HG03139 (cell line): ENCODE data around the gene HBA1.
"Not testable (repeated sequence)": the region's sequence is repeated elsewhere in the genome, so short reads cannot be mapped to it uniquely, and the experiment has no call there.

Experiments
- ATAC-seq: cut with Tn5 transposase; IDR thresholded peaks from one replicate; pipeline ENCODE4 v1.9.1; 2021; ENCODE audit not compliant: unreplicated experiment

The HBA1 gene

GRCh38 chr16:193441-193840 is 17.0 kb downstream of the HBA1 start:
- ATAC-seq: no peak

DNA sequence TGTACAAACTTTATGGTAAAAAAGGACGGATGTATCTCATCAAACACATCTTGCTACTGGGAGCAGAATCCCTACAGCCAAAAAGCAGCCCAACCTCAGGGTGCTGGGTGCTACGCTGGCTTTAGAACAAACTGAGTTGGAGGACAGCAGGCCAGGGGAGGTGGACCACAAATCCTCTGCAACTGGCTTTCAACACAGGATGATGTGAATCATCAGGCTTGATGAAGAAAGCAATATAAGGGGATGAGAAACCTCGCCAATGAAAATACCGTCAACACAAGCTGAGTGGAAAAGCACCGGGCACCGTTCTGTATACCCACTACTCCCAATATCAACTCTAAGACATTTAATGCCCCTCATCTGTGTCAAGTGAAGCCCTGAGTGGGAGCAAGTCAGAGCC is 18.0 kb downstream of the HBA1 start:
- ATAC-seq: no peak

DNA sequence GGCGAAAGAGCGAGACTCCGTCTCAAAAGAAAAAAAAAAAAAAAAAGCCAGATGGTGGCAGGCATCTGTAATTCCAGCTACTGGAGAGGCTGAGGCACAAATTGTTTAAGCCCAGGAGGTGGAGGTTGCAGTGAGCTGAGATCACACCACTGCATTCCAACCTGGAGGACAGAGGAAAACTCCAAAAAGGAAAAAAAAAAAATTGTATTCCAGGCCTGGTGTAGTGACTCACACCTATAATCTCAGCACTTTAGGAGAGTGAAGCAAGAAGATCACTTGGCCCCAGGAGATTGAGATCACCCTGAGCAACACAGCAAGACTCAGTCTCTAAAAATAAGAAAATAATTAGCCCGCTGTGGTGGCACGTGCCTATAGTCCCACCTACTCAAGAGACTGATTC is 23.9 kb downstream of the HBA1 start:
- ATAC-seq: no peak

DNA sequence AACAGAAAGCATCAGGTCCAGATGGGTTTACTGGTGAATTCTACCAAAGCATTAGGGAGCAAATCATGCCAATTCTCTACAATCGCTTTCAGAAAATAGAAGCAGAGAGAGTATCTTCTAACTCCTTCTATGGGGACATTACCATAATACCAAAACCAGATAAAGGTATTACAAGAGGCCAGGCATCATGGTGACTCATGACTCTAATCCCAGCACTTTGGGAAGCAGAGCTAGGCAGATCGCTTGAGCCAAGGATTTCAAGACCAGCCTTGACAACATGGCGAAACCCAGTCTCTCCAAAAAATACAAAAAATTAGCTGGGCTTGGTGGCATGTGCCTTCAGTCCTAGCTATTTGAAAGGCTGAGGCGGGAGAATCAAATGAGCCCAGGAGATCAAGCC is 26.8 kb downstream of the HBA1 start:
- ATAC-seq: no peak

- not testable (repeated sequence) for ATAC-seq
These were observed 27.6 kb downstream of the HBA1 start for GRCh38 chr16:204046-204445.

- not testable (repeated sequence) for ATAC-seq
These were observed 32.9 kb downstream of the HBA1 start for GRCh38 chr16:209359-209758.

GRCh38 chr16:211631-212180 is 35.2 kb downstream of the HBA1 start:
- ATAC-seq: not testable (repeated sequence)

DNA sequence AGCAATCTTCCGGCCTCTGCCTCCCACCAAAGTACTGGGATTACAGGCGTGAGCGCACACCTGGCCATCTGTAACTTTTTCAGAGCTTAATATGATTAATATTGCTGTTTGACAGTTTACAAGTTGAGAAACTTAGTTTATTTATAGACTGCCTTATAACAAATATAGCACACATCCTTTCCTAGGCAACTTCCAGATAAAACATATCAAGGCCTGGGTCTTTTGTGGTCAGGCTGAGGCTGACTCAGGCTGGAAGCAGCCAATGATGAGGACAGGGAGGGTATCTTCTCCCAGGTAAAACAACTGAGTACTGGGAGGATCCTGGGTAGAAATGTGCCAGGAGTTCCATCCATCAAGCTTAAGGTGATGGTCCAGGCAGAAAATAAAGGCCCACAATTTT is 36.5 kb downstream of the HBA1 start:
- ATAC-seq: no peak

GRCh38 chr16:220021-220420 is 43.5 kb downstream of the HBA1 start:
- ATAC-seq: no peak
